OCI-LY7 (cell line): ENCODE measurements around the gene CTNNA1. TPM values are rescaled to one million over a fixed set of nuclear protein-coding genes. Genes with fewer than 3 reads are reported as not detected.

ENCODE experiments used
- BruUV-seq: library from RNA; stranded (reverse); fragments of 400-500 nt; replicated peaks from 2 replicates; lab custom pipeline; 2021; lab: Mats Ljungman, UMichigan
- CTCF ChIA-PET: fragments of 300-600 bp; sonication (Branson Sonifier 250); formaldehyde crosslinking; loops from one replicate; lab custom pipeline; 2022; ENCODE audit warnings: antibody characterized with exemption; ENCODE audit not compliant: unreplicated experiment; lab: Charles Lee
- POLR2A ChIA-PET: fragments of 300-600 bp; sonication (Branson Sonifier 250); formaldehyde crosslinking; loops from one replicate; lab custom pipeline; 2022; ENCODE audit warnings: antibody characterized with exemption; lab: Charles Lee
- DNase-seq: peaks from one replicate; pipeline ENCODE4 v3.0.0-alpha.2; 2015; ENCODE audit warnings: low spot score
- H2AFZ ChIP-seq: fragments of 200-600 bp; sonication (generic), shearing (Covaris generic); 2 replicates; pipeline ENCODE4 v1.6.1; 2014; ENCODE audit warnings: mild to moderate bottlenecking, antibody characterized with exemption, low read length, moderate library complexity
- H3K27ac ChIP-seq: fragments of 200-600 bp; sonication (generic); 2 replicates; pipeline ENCODE4 v1.5.1; 2014; ENCODE audit warnings: mixed run types, low read depth, mild to moderate bottlenecking, moderate library complexity, low read length, inconsistent platforms; ENCODE audit not compliant: poor library complexity, severe bottlenecking
- H3K36me3 ChIP-seq: fragments of 200-600 bp; sonication (generic); 2 replicates; pipeline ENCODE4 v1.6.1; 2014; ENCODE audit warnings: mild to moderate bottlenecking, antibody characterized with exemption, low read length, moderate library complexity, mixed read lengths; ENCODE audit not compliant: insufficient read depth
- H3K4me1 ChIP-seq: fragments of 200-600 bp; sonication (generic); 2 replicates; pipeline ENCODE4 v1.5.1; 2014; ENCODE audit warnings: mild to moderate bottlenecking, low read length; ENCODE audit not compliant: insufficient read depth, poor library complexity, severe bottlenecking
- H3K4me2 ChIP-seq: fragments of 200-600 bp; sonication (generic); 2 replicates; pipeline ENCODE4 v1.6.1; 2014; ENCODE audit warnings: mild to moderate bottlenecking, low read length
- H3K4me3 ChIP-seq: fragments of 200-600 bp; sonication (generic); 2 replicates; pipeline ENCODE4 v1.5.1; 2014; ENCODE audit warnings: mild to moderate bottlenecking, low read depth, low read length; ENCODE audit not compliant: poor library complexity, severe bottlenecking
- H3K79me2 ChIP-seq: fragments of 200-600 bp; sonication (generic); 2 replicates; pipeline ENCODE4 v1.6.1; 2016; ENCODE audit warnings: low read depth, mild to moderate bottlenecking, low read length, moderate library complexity, mixed read lengths; ENCODE audit not compliant: insufficient read depth
- H3K9me2 ChIP-seq: fragments of 200-600 bp; sonication (generic); 2 replicates; pipeline ENCODE4 v1.6.1; 2016; ENCODE audit warnings: mild to moderate bottlenecking, low read length, mixed read lengths; ENCODE audit not compliant: insufficient read depth
- H3K9me3 ChIP-seq: fragments of 200-600 bp; sonication (generic); 2 replicates; pipeline ENCODE4 v1.6.1; 2014; ENCODE audit warnings: mild to moderate bottlenecking, mixed run types, low read length, mixed read lengths
- H4K20me1 ChIP-seq: fragments of 200-600 bp; sonication (generic); 2 replicates; pipeline ENCODE4 v1.6.1; 2014; ENCODE audit warnings: mild to moderate bottlenecking, antibody characterized with exemption, low read length, moderate library complexity, mixed read lengths; ENCODE audit not compliant: insufficient read depth
- EZH2phosphoT487 ChIP-seq: fragments of 200-600 bp; sonication (generic); IDR thresholded peaks from 2 replicates; pipeline ENCODE4 v1.6.1; 2018; ENCODE audit warnings: low read depth, borderline replicate concordance, mild to moderate bottlenecking, mixed run types, antibody characterized with exemption, low read length, moderate library complexity, mixed read lengths
- intact Hi-C: fragments of 100-400 bp; cut with micrococcal nuclease; formaldehyde crosslinking; loops from one replicate; pipeline ENCODE4 v1.10.0; 2022; ENCODE audit not compliant: unreplicated experiment
- total RNA-seq, 2 experiments: library from RNA; depleted of rRNA in 1 of 2; stranded (reverse); fragments of >200 nt in 1 of 2; shearing (Covaris generic) in 1 of 2; gene quantifications; 2 replicates each; pipeline ENCODE4 v1.2.3, GENCODE V29; 2014 to 2022
- TF ChIP-seq, protein P1 (sequence below): fragments of 200-600 bp; sonication (generic); conservative IDR thresholded peaks from 2 replicates; pipeline ENCODE4 v1.5.1; 2014; ENCODE audit warnings: mild to moderate bottlenecking, antibody characterized with exemption, low read length, moderate library complexity, mixed read lengths

Gene CTNNA1
- total RNA-seq, 2 experiments from 2014 or later, result 40.4 to 42.7 TPM

DNA sequence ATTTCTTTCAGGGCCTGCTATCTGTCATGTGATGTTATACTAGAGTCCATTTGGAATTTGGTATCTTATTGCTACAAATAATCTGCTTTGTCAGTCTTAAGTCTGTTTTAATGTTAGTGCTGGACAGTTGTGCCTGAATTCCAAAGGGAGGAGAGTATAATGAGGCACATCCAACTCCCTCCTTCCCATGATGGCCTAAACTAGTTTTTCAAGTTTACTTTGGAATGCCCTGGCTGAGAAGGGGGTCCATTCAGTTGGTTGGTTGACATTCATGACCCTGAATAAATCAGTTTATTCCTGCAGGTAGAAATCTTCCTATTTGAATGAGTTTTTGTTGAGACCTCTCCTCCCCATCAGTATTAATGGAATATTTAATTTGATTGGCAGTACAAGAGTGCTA is 131.3 kb downstream of the CTNNA1 start:
- H3K36me3 ChIP-seq, result no peaks in the 10 kb centered on the region; the same call in 1 of the 2 replicates
- H2AFZ ChIP-seq, result no peak overlapping the region
- CTCF ChIA-PET, result no interaction called here
- no peaks in the 10 kb centered on the region for H4K20me1 ChIP-seq
- no peak overlapping the region for H3K4me3 ChIP-seq
- TF ChIP-seq EZH2phosphoT487, result no peak
- TF ChIP-seq, protein P1, sequence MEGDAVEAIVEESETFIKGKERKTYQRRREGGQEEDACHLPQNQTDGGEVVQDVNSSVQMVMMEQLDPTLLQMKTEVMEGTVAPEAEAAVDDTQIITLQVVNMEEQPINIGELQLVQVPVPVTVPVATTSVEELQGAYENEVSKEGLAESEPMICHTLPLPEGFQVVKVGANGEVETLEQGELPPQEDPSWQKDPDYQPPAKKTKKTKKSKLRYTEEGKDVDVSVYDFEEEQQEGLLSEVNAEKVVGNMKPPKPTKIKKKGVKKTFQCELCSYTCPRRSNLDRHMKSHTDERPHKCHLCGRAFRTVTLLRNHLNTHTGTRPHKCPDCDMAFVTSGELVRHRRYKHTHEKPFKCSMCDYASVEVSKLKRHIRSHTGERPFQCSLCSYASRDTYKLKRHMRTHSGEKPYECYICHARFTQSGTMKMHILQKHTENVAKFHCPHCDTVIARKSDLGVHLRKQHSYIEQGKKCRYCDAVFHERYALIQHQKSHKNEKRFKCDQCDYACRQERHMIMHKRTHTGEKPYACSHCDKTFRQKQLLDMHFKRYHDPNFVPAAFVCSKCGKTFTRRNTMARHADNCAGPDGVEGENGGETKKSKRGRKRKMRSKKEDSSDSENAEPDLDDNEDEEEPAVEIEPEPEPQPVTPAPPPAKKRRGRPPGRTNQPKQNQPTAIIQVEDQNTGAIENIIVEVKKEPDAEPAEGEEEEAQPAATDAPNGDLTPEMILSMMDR, result no peak
- intact Hi-C loops, result no loop called here
- POLR2A ChIA-PET, result no interaction called here
- BruUV-seq, result no TSS peak
- H3K4me2 ChIP-seq, result no peak overlapping the region
- H3K9me2 ChIP-seq, result no peaks in the 10 kb centered on the region
- DNase-seq, result no peak
- no peaks in the 10 kb centered on the region for H3K79me2 ChIP-seq
- no peaks in the 10 kb centered on the region for H3K4me1 ChIP-seq
- H3K9me3 ChIP-seq, result no peaks in the 10 kb centered on the region
- no peak overlapping the region for H3K27ac ChIP-seq

DNA sequence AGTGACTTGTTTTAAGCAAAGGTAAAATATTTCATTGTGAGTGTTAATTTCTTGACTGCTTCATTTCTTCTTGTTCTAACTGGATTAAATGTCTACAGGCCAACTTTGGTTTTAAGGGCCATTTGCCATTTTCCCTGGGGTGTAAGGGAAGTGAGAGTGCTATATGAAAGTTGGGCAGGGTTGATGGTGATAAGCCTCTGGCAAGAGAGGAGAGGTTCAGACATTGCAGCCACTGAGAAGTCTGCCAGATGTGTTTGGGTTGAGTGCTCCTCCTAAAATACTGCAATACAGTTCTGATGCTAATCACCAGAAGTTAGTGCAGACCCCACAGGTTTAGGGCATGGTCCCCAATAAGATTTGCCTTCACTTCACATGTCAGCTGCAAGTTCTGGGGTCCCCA is 136.8 kb downstream of the CTNNA1 start:
- Histone ChIP-seq H3K4me2 (no peak overlapping the region), H3K79me2 (no peaks in the 10 kb centered on the region), H3K4me1 (no peaks in the 10 kb centered on the region), H3K9me2 (no peaks in the 10 kb centered on the region), H3K4me3 (no peak overlapping the region), H3K9me3 (no peaks in the 10 kb centered on the region), H3K27ac (no peak overlapping the region), H4K20me1 (no peaks in the 10 kb centered on the region), H2AFZ (no peak overlapping the region), H3K36me3 (no peaks in the 10 kb centered on the region; the same call in 1 of the 2 replicates)
- BruUV-seq, result no TSS peak
- intact Hi-C loops, result no loop called here
- ChIA-PET POLR2A (no interaction called here), CTCF (no interaction called here)
- DNase-seq, result no peak
- no peak for TF ChIP-seq EZH2phosphoT487
- TF ChIP-seq, protein P1, result no peak

DNA sequence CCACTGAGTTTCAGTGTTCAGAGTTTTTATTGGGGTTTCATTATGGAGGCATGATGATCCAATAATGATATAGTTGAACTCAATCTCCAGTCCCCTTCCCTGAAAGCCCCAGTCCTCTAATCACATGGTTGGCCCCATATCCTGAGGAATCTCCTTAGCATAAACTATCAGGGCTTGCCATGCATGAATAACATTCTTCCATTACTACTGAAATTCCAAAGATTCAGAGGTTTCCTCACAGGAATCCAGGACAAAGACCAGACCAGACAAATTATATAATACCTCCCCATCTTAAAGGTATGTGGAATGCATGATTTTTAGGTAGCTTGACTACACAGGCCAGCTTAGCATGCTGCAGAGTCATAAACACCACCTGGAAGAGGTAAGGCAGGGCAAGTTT is 137.4 kb downstream of the CTNNA1 start:
- Histone ChIP-seq H3K9me3 (no peaks in the 10 kb centered on the region), H3K27ac (no peak overlapping the region), H3K4me1 (no peaks in the 10 kb centered on the region), H3K9me2 (no peaks in the 10 kb centered on the region), H2AFZ (no peak overlapping the region), H4K20me1 (no peaks in the 10 kb centered on the region), H3K36me3 (no peaks in the 10 kb centered on the region; the same call in 1 of the 2 replicates), H3K4me3 (no peak overlapping the region), H3K4me2 (no peak overlapping the region), H3K79me2 (no peaks in the 10 kb centered on the region)
- BruUV-seq, result no TSS peak
- ChIA-PET POLR2A (no interaction called here), CTCF (no interaction called here)
- DNase-seq, result no peak
- TF ChIP-seq, protein P1, result no peak
- TF ChIP-seq EZH2phosphoT487, result no peak
- intact Hi-C loops, result no loop called here
